Activated T-cell treated with anti-CD3 and anti-CD28 coated beads, Interleukin-2, amount 50 U/mL, for 24 hours (primary cell): ENCODE results near the gene PLEKHB2.
"Not testable (repeated sequence)": the region's sequence is repeated elsewhere in the genome, so short reads cannot be mapped to it uniquely, and the experiment has no call there.

Source experiments
- DNase-seq: peaks from one replicate; pipeline ENCODE4 v3.0.0-alpha.2; 2020
- H3K27ac Mint-ChIP-seq: 2 replicates; pipeline ENCODE4 v1.8.0; 2020; ENCODE audit warnings: mild to moderate bottlenecking, mixed read lengths
- H3K27me3 Mint-ChIP-seq: 2 replicates; pipeline ENCODE4 v1.8.0; 2020; ENCODE audit warnings: mixed read lengths
- H3K36me3 Mint-ChIP-seq: 2 replicates; pipeline ENCODE4 v1.8.0; 2020; ENCODE audit warnings: low read depth, mixed read lengths
- H3K4me1 Mint-ChIP-seq: 2 replicates; pipeline ENCODE4 v1.8.0; 2020; ENCODE audit warnings: low read depth, mixed read lengths
- H3K4me3 Mint-ChIP-seq: 2 replicates; pipeline ENCODE4 v1.8.0; 2020; ENCODE audit warnings: mild to moderate bottlenecking, moderate library complexity, mixed read lengths
- H3K9me3 Mint-ChIP-seq: 2 replicates; pipeline ENCODE4 v1.8.0; 2020; ENCODE audit warnings: mixed read lengths

Gene PLEKHB2

GRCh38 chr2:131114950-131115349 is 9.8 kb downstream of the PLEKHB2 start:
- not testable (repeated sequence) for H3K4me3 Mint-ChIP-seq, H3K9me3 Mint-ChIP-seq, H3K27me3 Mint-ChIP-seq, DNase-seq
- peaks cover 80% of the 10 kb centered on the region for H3K4me1 Mint-ChIP-seq
- peak overlapping the region; percentile 56 for H3K27ac Mint-ChIP-seq
- peaks cover 89% of the 10 kb centered on the region for H3K36me3 Mint-ChIP-seq

GRCh38 chr2:131115752-131116151 is 10.6 kb downstream of the PLEKHB2 start:
- peaks cover 8% of the 10 kb centered on the region for H3K9me3 Mint-ChIP-seq
- H3K27me3 Mint-ChIP-seq = no peaks in the 10 kb centered on the region
- peaks cover 72% of the 10 kb centered on the region for H3K4me1 Mint-ChIP-seq
- peaks cover 87% of the 10 kb centered on the region for H3K36me3 Mint-ChIP-seq
- H3K27ac Mint-ChIP-seq = peak overlapping the region; percentile 12
- H3K4me3 Mint-ChIP-seq = no peak overlapping the region
- DNase-seq = no peak

DNA sequence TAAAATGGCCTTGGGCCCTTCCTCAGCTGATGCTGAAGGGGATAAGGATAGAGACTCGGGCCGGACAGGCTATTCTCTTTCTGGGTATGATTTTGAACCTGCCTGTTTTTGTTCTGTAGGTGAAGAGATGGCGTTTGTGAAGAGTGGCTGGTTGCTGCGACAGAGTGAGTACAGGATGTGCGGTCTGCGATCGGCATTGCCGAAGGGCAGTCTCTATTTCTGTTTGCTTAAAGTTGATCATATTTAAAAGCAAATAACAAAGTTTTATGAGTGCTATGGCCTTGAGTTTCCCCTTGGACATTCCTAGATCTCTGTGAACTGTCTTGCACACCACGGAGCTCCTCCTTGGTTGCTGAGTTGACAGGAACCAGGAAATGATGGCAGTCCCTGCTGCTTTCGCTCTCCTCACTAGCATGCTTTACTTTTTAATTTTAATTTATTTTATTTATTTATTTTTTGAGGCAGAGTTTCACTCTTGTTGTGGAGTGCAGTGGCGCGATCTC is 15.7 kb downstream of the PLEKHB2 start:
- Mint-ChIP-seq H3K4me3 (no peak overlapping the region), H3K4me1 (peaks cover 32% of the 10 kb centered on the region), H3K9me3 (no peaks in the 10 kb centered on the region), H3K36me3 (peaks cover 85% of the 10 kb centered on the region), H3K27me3 (no peaks in the 10 kb centered on the region), H3K27ac (peak overlapping the region; percentile 63)
- no peak for DNase-seq

DNA sequence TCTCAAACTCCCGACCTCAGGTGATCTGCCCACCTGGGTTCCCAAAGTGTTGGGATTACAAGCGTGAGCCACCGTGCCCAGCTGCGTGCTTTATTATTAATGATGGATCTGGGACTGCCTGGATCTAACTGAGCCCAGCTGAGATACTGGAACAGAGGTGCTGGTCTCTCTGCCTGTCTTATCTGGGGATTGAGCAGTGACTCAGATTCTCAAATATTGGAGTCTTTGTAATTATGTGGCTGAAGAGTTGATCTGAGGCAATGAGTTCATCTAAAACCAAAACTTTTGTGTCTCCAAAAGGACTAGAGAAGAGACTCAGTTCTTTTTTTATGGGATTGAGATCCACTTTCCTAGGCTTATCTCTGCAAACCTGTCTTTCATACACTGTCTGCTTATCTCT is 16.3 kb downstream of the PLEKHB2 start:
- peaks cover 85% of the 10 kb centered on the region for H3K36me3 Mint-ChIP-seq
- H3K4me3 Mint-ChIP-seq = no peak overlapping the region
- no peaks in the 10 kb centered on the region for H3K27me3 Mint-ChIP-seq
- H3K9me3 Mint-ChIP-seq = no peaks in the 10 kb centered on the region
- peaks cover 26% of the 10 kb centered on the region for H3K4me1 Mint-ChIP-seq
- no peak for DNase-seq
- H3K27ac Mint-ChIP-seq = no peak overlapping the region

DNA sequence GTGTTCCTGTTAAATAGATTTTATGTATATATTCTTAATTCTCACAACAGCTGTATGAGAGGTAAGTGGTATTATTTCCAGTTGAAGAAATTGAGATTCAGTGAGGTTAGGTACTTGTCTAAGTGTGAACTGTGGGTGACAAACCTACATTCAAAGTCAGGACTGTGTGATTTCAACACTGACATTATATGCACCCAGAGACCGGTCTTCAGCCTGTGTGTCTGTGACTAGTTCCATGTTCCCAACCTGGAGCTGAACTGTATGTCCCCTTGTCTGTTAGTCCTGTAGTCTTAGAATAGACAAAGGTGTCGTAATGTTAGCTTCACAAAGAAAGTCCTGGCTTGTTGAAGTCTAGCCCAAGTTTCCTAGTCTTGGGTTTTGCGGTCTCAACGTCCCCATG is 17.4 kb downstream of the PLEKHB2 start:
- no peaks in the 10 kb centered on the region for H3K9me3 Mint-ChIP-seq
- no peak overlapping the region for H3K4me3 Mint-ChIP-seq
- no peaks in the 10 kb centered on the region for H3K27me3 Mint-ChIP-seq
- no peak overlapping the region for H3K27ac Mint-ChIP-seq
- DNase-seq = no peak
- peaks cover 87% of the 10 kb centered on the region for H3K36me3 Mint-ChIP-seq
- H3K4me1 Mint-ChIP-seq = peaks cover 20% of the 10 kb centered on the region

DNA sequence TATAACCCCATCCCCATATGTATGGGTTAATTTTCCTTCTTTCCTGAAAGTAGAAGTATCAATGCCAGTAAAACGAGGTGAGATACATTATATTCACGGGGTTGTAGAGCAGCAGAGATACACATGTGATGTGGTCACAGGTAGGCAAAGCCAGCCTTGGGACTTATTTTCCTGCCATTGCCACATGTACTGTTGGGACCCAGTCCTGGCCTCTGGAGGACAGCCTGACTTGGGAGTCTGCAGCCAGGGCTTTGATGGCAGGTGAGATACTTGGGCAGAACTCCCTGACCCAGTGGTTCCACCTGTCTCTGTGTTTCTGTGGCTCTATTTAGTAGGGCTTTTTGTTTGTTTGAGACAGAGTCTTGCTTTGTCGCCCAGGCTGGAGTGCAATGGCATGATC is 18.1 kb downstream of the PLEKHB2 start:
- no peak for DNase-seq
- H3K4me1 Mint-ChIP-seq = peaks cover 13% of the 10 kb centered on the region
- H3K36me3 Mint-ChIP-seq = peaks cover 87% of the 10 kb centered on the region
- no peaks in the 10 kb centered on the region for H3K27me3 Mint-ChIP-seq
- no peaks in the 10 kb centered on the region for H3K9me3 Mint-ChIP-seq
- H3K27ac Mint-ChIP-seq = no peak overlapping the region
- H3K4me3 Mint-ChIP-seq = no peak overlapping the region

- no peak for DNase-seq
- Mint-ChIP-seq H3K27me3 (no peaks in the 10 kb centered on the region), H3K36me3 (peaks cover 93% of the 10 kb centered on the region), H3K4me3 (no peak overlapping the region), H3K4me1 (peaks cover 6% of the 10 kb centered on the region), H3K27ac (peak overlapping the region; percentile 14), H3K9me3 (no peaks in the 10 kb centered on the region)
Measured at GRCh38 chr2:131125195-131125757, 20.1 kb downstream of the PLEKHB2 start.

DNA sequence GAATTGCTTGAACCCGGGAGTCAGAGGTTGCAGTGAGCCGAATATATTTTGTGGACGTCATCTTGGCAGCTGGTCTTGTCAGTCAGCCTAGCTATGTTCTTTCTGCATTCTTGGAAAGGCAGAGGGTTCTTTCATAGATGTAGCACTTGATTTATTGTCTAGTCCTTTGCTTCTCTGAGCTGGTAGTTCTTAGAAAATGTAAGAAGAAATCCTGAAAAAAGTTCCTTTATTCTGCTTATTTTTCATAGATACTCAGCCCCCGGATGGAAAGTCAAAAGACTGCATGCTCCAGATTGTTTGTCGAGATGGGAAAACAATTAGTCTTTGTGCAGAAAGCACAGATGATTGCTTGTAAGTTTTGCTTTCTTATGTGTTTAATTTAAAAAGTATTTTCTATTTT is 21.3 kb downstream of the PLEKHB2 start:
- no peak overlapping the region for H3K4me3 Mint-ChIP-seq
- no peak overlapping the region for H3K27ac Mint-ChIP-seq
- no peaks in the 10 kb centered on the region for H3K27me3 Mint-ChIP-seq
- no peak for DNase-seq
- H3K9me3 Mint-ChIP-seq = no peaks in the 10 kb centered on the region
- peaks cover 2% of the 10 kb centered on the region for H3K4me1 Mint-ChIP-seq
- peaks cover 94% of the 10 kb centered on the region for H3K36me3 Mint-ChIP-seq

- no peak for DNase-seq
- Mint-ChIP-seq H3K9me3 (no peaks in the 10 kb centered on the region), H3K27me3 (no peaks in the 10 kb centered on the region), H3K4me3 (no peak overlapping the region), H3K4me1 (no peaks in the 10 kb centered on the region), H3K36me3 (peaks cover 95% of the 10 kb centered on the region), H3K27ac (no peak overlapping the region)
Measured at GRCh38 chr2:131127076-131127475, 21.9 kb downstream of the PLEKHB2 start.

DNA sequence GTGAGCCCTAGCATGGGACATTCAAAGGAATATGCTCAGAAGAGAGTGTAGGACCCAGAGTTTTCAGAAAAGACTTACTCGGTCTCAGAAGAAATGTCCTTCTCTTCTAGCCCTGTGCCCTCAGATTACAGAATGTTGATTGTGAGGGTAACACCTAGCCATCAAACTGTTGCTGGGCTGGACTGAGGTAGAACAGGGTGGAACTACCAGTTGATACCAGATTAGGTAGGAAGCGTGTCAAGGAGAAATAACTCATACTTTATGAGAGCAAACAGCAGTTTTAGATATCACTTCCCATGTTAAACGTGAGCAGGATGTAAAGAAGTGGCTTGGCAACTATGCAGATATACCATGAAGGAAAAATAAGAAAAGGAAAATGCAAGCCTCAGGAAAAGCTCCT is 22.8 kb downstream of the PLEKHB2 start:
- no peaks in the 10 kb centered on the region for H3K27me3 Mint-ChIP-seq
- DNase-seq = no peak
- no peak overlapping the region for H3K27ac Mint-ChIP-seq
- no peak overlapping the region for H3K4me3 Mint-ChIP-seq
- H3K36me3 Mint-ChIP-seq = peaks cover 95% of the 10 kb centered on the region
- H3K9me3 Mint-ChIP-seq = no peaks in the 10 kb centered on the region
- H3K4me1 Mint-ChIP-seq = no peaks in the 10 kb centered on the region

GRCh38 chr2:131130298-131130596 is 25.1 kb downstream of the PLEKHB2 start:
- no peak for DNase-seq
- H3K9me3 Mint-ChIP-seq = no peaks in the 10 kb centered on the region
- no peak overlapping the region for H3K4me3 Mint-ChIP-seq
- peaks cover 1% of the 10 kb centered on the region for H3K4me1 Mint-ChIP-seq
- H3K27me3 Mint-ChIP-seq = no peaks in the 10 kb centered on the region
- no peak overlapping the region for H3K27ac Mint-ChIP-seq
- H3K36me3 Mint-ChIP-seq = peaks cover 95% of the 10 kb centered on the region

DNA sequence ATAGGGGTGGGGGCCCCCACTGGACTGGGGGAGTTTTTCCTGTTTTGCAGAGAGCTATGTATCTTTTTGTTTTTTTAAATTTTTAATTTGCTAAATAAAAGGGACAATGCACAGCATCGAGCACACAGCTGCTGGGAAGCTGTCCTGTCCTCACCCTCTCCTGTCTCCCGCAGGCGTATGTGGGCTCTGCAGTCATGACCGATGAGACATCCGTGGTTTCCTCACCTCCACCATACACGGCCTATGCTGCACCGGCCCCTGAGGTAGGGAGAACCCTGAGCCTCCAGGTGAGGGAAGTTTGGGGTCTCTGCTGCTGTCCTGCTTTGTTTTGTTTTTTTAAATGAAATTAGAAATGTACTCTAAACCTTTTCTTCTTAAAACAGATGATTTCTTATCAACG is 27.6 kb downstream of the PLEKHB2 start:
- Mint-ChIP-seq H3K4me3 (no peak overlapping the region), H3K4me1 (peaks cover 8% of the 10 kb centered on the region), H3K36me3 (peaks cover 88% of the 10 kb centered on the region), H3K9me3 (no peaks in the 10 kb centered on the region), H3K27me3 (no peaks in the 10 kb centered on the region), H3K27ac (no peak overlapping the region)
- DNase-seq = no peak

- Mint-ChIP-seq H3K4me3 (no peak overlapping the region), H3K27me3 (no peaks in the 10 kb centered on the region), H3K9me3 (no peaks in the 10 kb centered on the region), H3K36me3 (peaks cover 91% of the 10 kb centered on the region), H3K4me1 (peaks cover 23% of the 10 kb centered on the region), H3K27ac (peak overlapping the region; percentile 45)
- no peak for DNase-seq
Measured at GRCh38 chr2:131140581-131140980, 35.4 kb downstream of the PLEKHB2 start.

GRCh38 chr2:131142849-131143248 is 37.7 kb downstream of the PLEKHB2 start:
- Mint-ChIP-seq H3K4me1 (peaks cover 15% of the 10 kb centered on the region), H3K27ac (peak overlapping the region; percentile 75), H3K27me3 (no peaks in the 10 kb centered on the region), H3K9me3 (no peaks in the 10 kb centered on the region), H3K36me3 (peaks cover 95% of the 10 kb centered on the region), H3K4me3 (no peak overlapping the region)
- no peak for DNase-seq

GRCh38 chr2:131143803-131144202 is 38.7 kb downstream of the PLEKHB2 start:
- Mint-ChIP-seq H3K4me3 (no peak overlapping the region), H3K36me3 (peaks cover 96% of the 10 kb centered on the region)

GRCh38 chr2:131145040-131145439 is 39.9 kb downstream of the PLEKHB2 start:
- H3K4me3 Mint-ChIP-seq = no peak overlapping the region
- peaks cover 96% of the 10 kb centered on the region for H3K36me3 Mint-ChIP-seq
- H3K27ac Mint-ChIP-seq = peak overlapping the region; percentile 61
- no peaks in the 10 kb centered on the region for H3K27me3 Mint-ChIP-seq
- peaks cover 12% of the 10 kb centered on the region for H3K4me1 Mint-ChIP-seq
- no peaks in the 10 kb centered on the region for H3K9me3 Mint-ChIP-seq
- no peak for DNase-seq

More at GRCh38 chr2:131143803-131144202, 38.7 kb downstream of the PLEKHB2 start:
- Mint-ChIP-seq H3K27me3 (no peaks in the 10 kb centered on the region), H3K4me1 (peaks cover 12% of the 10 kb centered on the region), H3K9me3 (no peaks in the 10 kb centered on the region), H3K27ac (no peak overlapping the region)
- no peak for DNase-seq
